Panc1 (cell line): ENCODE results near the gene GNB2. TPM values are rescaled to one million over a fixed set of nuclear protein-coding genes. Genes with fewer than 3 reads are reported as not detected.

Experiments used
- ATAC-seq: fragments of 200-7000 bp; cut with Tn5 transposase; 2 replicates; pipeline ENCODE4 v1.9.1; 2020; ENCODE audit warnings: mild to moderate bottlenecking, moderate library complexity
- BruUV-seq: library from RNA; stranded (reverse); fragments of 400-500 nt; replicated peaks from 2 replicates; lab custom pipeline; 2021; lab: Mats Ljungman, UMichigan
- CTCF ChIA-PET: fragments of 300-600 bp; sonication (Branson Sonifier 250); formaldehyde crosslinking; loops from one replicate; lab custom pipeline; 2022; ENCODE audit warnings: antibody characterized with exemption; lab: Charles Lee
- POLR2A ChIA-PET: fragments of 300-600 bp; sonication (Branson Sonifier 250); formaldehyde crosslinking; loops from one replicate; lab custom pipeline; 2022; ENCODE audit warnings: antibody characterized with exemption; lab: Charles Lee
- DNase-seq: peaks from one replicate; pipeline ENCODE4 v3.0.0-alpha.2; 2010; ENCODE audit warnings: low read depth, low spot score
- H3K27ac ChIP-seq: 2 replicates; pipeline ENCODE4 v1.5.1; 2011; ENCODE audit warnings: mild to moderate bottlenecking, low read length, inconsistent platforms
- H3K27me3 ChIP-seq: fragments of 200-500 bp; sonication (Bioruptor generic); 2 replicates; pipeline ENCODE4 v1.6.0; 2014; ENCODE audit warnings: low read length, inconsistent platforms; ENCODE audit not compliant: control insufficient read depth, insufficient read depth
- H3K36me3 ChIP-seq: fragments of 200-500 bp; sonication (Bioruptor generic); 2 replicates; pipeline ENCODE4 v1.5.1; 2014; ENCODE audit warnings: inconsistent platforms, mild to moderate bottlenecking, low read length, moderate library complexity; ENCODE audit not compliant: control insufficient read depth, insufficient read depth
- H3K4me1 ChIP-seq: 2 replicates; pipeline ENCODE4 v1.5.1; 2011; ENCODE audit warnings: inconsistent platforms, mild to moderate bottlenecking, low read length, moderate library complexity; ENCODE audit not compliant: control insufficient read depth, insufficient read depth
- H3K4me3 ChIP-seq, 2 experiments: 2 replicates each; pipeline ENCODE4 v1.5.1; 2011 to 2012; ENCODE audit warnings: low read depth in 2 of 2, low read length in 2 of 2, mild to moderate bottlenecking in 2 of 2, inconsistent platforms in 1 of 2, moderate library complexity in 1 of 2
- H3K9me3 ChIP-seq: fragments of 200-500 bp; sonication (Bioruptor generic); 2 replicates; pipeline ENCODE4 v1.5.1; 2014; ENCODE audit warnings: low read depth, mild to moderate bottlenecking, inconsistent platforms, low read length, moderate library complexity; ENCODE audit not compliant: control insufficient read depth, insufficient read depth
- POLR2AphosphoS5 ChIP-seq: IDR thresholded peaks from 2 replicates; pipeline ENCODE4 v1.6.1; 2012; ENCODE audit warnings: mild to moderate bottlenecking, low read depth, low read length, moderate library complexity
- SIN3A ChIP-seq: IDR thresholded peaks from 2 replicates; pipeline ENCODE4 v1.6.1; 2012; ENCODE audit warnings: low read depth, mild to moderate bottlenecking, low read length, moderate library complexity, borderline replicate concordance; ENCODE audit not compliant: insufficient read depth
- TCF7L2 ChIP-seq: IDR thresholded peaks from 2 replicates; pipeline ENCODE4 v1.6.1; 2011; ENCODE audit warnings: mild to moderate bottlenecking, low read depth, low read length, inconsistent platforms
- in situ Hi-C: cut with HindIII; loops from 2 replicates; pipeline ENCODE4 v1.10.0; 2016; ENCODE audit warnings: low sequenced_read_pairs, low pct_unique_long_range_greater_than_20kb
- intact Hi-C: fragments of 100-400 bp; cut with micrococcal nuclease; formaldehyde crosslinking; loops from one replicate; pipeline ENCODE4 v1.10.0; 2022; ENCODE audit not compliant: unreplicated experiment
- total RNA-seq: library from RNA; stranded (reverse); gene quantifications from one replicate; pipeline ENCODE4 v1.2.1, GENCODE V29; 2021; ENCODE audit not compliant: unreplicated experiment
- TF ChIP-seq, protein P1 (sequence below), 2 experiments: IDR thresholded peaks; 2 replicates each; pipeline ENCODE4 v1.6.1; 2011 to 2012; ENCODE audit warnings: low read depth in 2 of 2, control low read depth in 1 of 2, low read length in 1 of 2, mild to moderate bottlenecking in 1 of 2, moderate library complexity in 1 of 2; ENCODE audit not compliant: insufficient read depth in 1 of 2
- TF ChIP-seq, protein P2 (sequence below): fragments of 450-650 bp; IDR thresholded peaks from 2 replicates; pipeline ENCODE4 v1.5.1; 2017; ENCODE audit warnings: mild to moderate bottlenecking

Gene GNB2
- total RNA-seq, 1 experiment from 2014 or later, result 289 TPM

DNA sequence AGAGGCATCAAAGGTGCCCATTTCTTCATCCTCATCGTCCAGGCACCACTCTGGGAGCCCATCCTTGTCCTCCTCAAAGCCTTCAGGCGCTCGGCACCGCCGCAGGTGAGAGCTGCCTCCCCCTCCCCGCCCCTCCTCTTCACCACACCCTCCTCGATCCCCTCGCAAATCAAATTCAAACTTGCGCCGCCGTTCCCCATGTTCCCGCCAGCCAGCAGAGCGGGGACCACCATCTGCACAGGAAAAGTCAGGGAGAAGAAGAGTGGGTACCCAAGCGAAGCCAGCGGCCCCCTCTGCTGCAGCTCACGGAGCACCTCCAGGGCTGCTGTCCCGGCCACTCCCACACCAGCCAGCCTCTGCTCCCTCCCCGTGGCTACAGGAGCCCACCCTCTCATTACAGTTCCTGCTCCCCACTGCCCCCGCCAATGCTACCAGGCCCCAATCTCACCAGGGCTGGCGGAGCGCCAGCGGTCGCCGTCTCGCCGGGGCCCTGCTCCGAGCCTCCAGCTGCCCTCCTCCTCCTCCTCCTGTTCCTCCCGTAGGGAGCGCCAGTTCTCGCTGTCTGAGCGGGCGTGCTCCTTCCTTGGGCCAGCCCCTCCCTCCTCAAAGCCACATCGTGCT, 12.8 kb downstream of the GNB2 start:
- no peak for TF ChIP-seq POLR2AphosphoS5
- TF ChIP-seq SIN3A, result no peak
- TF ChIP-seq, protein P1, sequence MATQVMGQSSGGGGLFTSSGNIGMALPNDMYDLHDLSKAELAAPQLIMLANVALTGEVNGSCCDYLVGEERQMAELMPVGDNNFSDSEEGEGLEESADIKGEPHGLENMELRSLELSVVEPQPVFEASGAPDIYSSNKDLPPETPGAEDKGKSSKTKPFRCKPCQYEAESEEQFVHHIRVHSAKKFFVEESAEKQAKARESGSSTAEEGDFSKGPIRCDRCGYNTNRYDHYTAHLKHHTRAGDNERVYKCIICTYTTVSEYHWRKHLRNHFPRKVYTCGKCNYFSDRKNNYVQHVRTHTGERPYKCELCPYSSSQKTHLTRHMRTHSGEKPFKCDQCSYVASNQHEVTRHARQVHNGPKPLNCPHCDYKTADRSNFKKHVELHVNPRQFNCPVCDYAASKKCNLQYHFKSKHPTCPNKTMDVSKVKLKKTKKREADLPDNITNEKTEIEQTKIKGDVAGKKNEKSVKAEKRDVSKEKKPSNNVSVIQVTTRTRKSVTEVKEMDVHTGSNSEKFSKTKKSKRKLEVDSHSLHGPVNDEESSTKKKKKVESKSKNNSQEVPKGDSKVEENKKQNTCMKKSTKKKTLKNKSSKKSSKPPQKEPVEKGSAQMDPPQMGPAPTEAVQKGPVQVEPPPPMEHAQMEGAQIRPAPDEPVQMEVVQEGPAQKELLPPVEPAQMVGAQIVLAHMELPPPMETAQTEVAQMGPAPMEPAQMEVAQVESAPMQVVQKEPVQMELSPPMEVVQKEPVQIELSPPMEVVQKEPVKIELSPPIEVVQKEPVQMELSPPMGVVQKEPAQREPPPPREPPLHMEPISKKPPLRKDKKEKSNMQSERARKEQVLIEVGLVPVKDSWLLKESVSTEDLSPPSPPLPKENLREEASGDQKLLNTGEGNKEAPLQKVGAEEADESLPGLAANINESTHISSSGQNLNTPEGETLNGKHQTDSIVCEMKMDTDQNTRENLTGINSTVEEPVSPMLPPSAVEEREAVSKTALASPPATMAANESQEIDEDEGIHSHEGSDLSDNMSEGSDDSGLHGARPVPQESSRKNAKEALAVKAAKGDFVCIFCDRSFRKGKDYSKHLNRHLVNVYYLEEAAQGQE (IDR thresholded peaks at IDR 0.05; ENCODE audit: insufficient read depth in 1 of 2, low read depth in 2 of 2, low read length in 1 of 2), result no peak
- TF ChIP-seq, protein P2, sequence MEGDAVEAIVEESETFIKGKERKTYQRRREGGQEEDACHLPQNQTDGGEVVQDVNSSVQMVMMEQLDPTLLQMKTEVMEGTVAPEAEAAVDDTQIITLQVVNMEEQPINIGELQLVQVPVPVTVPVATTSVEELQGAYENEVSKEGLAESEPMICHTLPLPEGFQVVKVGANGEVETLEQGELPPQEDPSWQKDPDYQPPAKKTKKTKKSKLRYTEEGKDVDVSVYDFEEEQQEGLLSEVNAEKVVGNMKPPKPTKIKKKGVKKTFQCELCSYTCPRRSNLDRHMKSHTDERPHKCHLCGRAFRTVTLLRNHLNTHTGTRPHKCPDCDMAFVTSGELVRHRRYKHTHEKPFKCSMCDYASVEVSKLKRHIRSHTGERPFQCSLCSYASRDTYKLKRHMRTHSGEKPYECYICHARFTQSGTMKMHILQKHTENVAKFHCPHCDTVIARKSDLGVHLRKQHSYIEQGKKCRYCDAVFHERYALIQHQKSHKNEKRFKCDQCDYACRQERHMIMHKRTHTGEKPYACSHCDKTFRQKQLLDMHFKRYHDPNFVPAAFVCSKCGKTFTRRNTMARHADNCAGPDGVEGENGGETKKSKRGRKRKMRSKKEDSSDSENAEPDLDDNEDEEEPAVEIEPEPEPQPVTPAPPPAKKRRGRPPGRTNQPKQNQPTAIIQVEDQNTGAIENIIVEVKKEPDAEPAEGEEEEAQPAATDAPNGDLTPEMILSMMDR, result no peak
- no peak for TF ChIP-seq TCF7L2
- in situ Hi-C loops (no loop called here), intact Hi-C loops (loop anchor here (10.0 kb wide), 1 partner anchor 52 kb away; no protein-coding TSS in a partner anchor)
- no peak overlapping the region for H3K4me3 ChIP-seq
- no peak for DNase-seq
- no peaks in the 10 kb centered on the region for H3K27me3 ChIP-seq
- no peaks in the 10 kb centered on the region for H3K9me3 ChIP-seq
- CTCF ChIA-PET, result interaction anchor here (0.7 kb wide), 1 partner anchor 212 kb away, joined by 12 read pairs; no protein-coding TSS in a partner anchor
- peaks cover 15% of the 10 kb centered on the region for H3K4me1 ChIP-seq
- POLR2A ChIA-PET, result no interaction called here
- BruUV-seq, result no TSS peak
- no peak overlapping the region for H3K27ac ChIP-seq
- ATAC-seq, result no peak
- H3K36me3 ChIP-seq, result no peaks in the 10 kb centered on the region

DNA sequence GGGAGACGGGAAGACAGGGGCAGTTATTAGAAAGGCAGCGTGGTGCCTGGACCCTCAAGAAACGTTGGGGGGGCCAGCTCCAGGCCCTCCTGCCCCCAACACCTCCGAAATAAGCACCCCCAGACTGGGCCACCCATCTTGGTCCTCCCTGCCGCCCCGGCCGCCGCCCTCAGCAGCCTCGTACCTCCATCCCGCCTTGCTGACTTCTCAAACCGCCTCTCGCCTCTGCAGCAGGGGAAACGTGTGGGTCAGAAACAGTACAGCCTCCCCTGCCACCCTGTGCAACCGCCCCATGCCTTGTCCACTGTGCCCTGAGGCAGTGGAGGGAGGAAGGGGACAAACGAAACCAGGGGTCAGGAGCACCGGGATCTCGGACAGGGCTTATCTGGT, 13.3 kb downstream of the GNB2 start:
- no peaks in the 10 kb centered on the region for H3K9me3 ChIP-seq
- intact Hi-C loops (loop anchor here (10.0 kb wide), 1 partner anchor 52 kb away; no protein-coding TSS in a partner anchor), in situ Hi-C loops (no loop called here)
- DNase-seq (no peak), ATAC-seq (no peak)
- H3K4me3 ChIP-seq, result no peak overlapping the region
- no peak overlapping the region for H3K27ac ChIP-seq
- TF ChIP-seq, protein P2, result no peak
- CTCF ChIA-PET, result no interaction called here
- no peaks in the 10 kb centered on the region for H3K27me3 ChIP-seq
- POLR2A ChIA-PET, result no interaction called here
- no peaks in the 10 kb centered on the region for H3K36me3 ChIP-seq
- H3K4me1 ChIP-seq, result peaks cover 17% of the 10 kb centered on the region
- BruUV-seq, result no TSS peak
